HG02798 (cell line): ENCODE measurements around the gene GAB2.
"Not testable (repeated sequence)": the region's sequence is repeated elsewhere in the genome, so short reads cannot be mapped to it uniquely, and the experiment has no call there.

Source experiments
- ATAC-seq: cut with Tn5 transposase; IDR thresholded peaks from one replicate; pipeline ENCODE4 v1.9.1; 2021; ENCODE audit warnings: mild to moderate bottlenecking; ENCODE audit not compliant: unreplicated experiment, poor library complexity

The GAB2 gene

GRCh38 chr11:78292109-78292803 lies 125.4 kb downstream of the GAB2 start:
- no peak for ATAC-seq

DNA sequence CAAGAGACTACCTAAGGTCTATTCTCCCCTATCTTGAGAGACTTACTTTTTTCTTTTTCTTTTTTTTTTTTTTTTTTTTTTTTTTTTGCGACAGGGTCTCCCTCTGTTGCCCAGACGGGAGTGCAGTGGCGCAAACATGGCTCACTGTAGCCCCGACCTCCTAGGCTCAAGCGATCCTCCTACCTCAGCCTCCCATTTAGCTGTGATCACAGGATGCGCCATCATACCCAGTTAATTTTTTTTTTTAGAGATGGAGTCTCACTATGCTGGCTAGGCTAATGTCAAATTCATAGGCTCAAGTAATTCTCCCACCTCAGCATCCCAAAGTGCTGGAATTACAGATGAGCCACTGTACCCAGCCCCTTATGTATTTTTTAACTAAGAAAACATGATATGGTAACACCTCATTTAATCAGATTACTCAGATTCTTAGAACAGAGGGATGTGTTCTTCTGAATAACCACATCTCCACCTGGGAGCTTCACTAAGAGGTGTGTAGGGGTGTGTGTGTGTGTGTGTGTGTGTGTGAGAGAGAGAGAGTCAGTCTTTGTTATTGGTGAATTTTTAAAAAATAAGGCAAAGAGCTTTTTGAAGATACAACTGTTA lies 126.0 kb downstream of the GAB2 start:
- no peak for ATAC-seq

- ATAC-seq, result no peak
These were observed 127.1 kb downstream of the GAB2 start for GRCh38 chr11:78290293-78291176.

- no peak for ATAC-seq
These were observed 127.9 kb downstream of the GAB2 start for GRCh38 chr11:78289552-78290292.

GRCh38 chr11:78284260-78284659 lies 133.4 kb downstream of the GAB2 start:
- no peak for ATAC-seq

DNA sequence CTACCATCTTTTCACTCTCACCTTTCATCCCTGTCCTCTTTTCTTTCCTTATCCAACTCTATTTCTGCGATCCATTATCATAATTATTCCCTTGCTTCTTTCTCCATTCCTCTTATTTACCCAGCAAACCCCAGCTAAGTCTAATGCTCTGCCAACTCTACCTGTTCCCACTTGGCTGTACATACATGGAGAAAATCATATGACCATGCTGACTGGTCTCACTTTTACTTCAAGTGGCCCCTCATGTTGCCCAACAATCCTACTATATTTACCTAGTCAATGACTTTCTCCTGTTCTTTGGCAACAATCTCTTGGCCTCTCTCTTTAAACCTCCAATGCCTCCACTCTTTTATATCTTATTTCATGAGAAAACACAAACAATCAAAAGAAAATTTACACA lies 134.8 kb downstream of the GAB2 start:
- ATAC-seq, result no peak

DNA sequence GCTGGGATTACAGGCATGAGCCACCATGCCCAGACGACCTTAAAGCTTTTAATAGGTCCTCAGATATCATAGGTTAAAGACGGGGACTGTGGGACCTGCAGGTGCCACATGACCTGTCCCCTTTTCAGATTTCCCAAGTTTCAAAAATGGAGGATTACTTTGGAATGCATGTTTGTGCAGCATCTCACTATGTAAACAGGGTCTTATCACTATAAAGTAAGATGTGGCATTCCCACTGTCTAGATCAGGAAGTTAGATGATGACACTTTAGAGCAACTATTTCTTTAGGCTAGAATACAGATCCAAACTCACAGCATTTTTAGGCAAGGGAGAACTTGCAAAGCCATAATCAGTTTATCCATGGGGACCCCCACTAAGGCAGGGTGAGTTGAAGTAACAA lies 136.1 kb downstream of the GAB2 start:
- no peak for ATAC-seq

GRCh38 chr11:78277314-78277994 lies 140.2 kb downstream of the GAB2 start:
- no peak for ATAC-seq

- ATAC-seq, result no peak
These were observed 141.3 kb downstream of the GAB2 start for GRCh38 chr11:78276311-78276710.

GRCh38 chr11:78274739-78275138 lies 142.9 kb downstream of the GAB2 start:
- no peak for ATAC-seq

GRCh38 chr11:78272625-78273269 lies 144.9 kb downstream of the GAB2 start:
- not testable (repeated sequence) for ATAC-seq

GRCh38 chr11:78271801-78272200 lies 145.8 kb downstream of the GAB2 start:
- ATAC-seq, result not testable (repeated sequence)

DNA sequence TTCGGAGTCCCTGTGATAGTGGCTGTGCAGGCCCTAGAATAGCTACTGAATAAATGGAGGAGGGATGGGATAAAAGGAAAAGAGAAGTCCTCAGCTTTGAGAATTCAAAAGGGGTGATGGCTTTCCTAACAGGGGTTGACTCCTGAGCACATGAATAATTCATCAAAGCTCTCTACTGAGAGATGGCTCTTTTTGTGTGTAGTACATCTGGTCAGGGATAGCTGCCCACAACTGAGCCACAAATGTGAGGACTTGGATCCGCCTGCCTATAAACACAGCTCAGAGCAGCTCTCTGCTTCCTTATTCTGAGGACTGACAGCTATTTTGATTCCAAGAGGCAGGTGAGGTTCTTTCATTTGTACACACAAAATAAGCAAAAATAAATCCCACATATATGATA lies 146.6 kb downstream of the GAB2 start:
- no peak for ATAC-seq

DNA sequence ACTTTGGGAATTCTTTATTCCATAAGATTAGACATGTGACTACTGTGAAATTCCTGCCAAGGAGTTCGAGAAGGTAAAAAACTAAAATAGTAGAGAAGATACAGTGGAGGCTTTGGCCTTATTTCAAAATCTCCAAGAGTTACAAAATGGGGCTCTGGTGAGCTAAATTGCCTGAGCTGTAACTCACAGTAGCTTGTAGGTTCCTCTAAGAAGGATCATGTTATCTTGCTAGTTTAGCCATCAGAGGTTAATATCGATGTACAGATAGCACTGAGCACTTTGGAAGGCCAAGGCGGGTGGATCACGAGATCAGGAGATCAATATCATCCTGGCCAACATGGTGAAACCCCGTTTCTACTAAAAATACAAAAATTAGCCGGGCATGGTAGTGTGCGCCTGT lies 147.8 kb downstream of the GAB2 start:
- ATAC-seq, result no peak

DNA sequence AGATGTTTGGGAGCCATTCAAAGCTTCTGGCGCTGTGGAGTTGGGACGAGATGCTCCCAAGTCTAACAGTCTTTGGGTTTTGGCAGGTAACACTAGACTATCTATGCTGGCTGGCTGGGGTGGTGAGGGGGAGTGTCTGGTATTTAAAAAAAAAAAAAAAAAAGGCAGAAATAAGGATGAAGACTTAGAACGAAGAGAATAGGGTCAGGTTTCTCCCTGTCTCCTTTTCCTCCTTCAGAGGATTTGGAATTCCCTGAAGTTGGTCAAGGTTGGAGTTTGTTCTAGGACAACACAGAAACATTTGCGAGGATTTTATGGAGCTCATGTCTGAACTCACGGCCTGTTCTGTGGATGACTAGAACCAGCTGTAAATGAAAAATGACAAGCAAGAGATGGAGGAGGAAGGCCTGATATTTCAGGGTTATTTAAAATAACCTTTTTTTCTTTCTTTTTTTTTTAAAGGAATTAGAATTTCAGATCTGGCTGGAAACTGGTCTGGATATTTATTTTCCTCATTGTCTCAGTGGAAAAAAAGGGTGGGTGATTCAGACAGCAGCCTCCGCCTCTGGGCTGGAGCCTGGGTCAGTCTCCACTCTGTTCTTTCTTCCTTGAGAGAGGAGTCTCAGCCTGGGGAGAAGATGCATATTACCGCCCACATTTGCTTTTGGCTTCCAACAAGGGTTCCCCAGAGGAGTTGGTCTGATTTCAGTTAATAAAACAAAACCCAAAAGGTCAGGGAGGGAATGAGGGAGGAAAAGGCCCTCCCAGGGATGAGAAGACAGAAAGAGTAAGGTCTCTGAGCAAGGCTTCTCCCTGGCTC lies 148.8 kb downstream of the GAB2 start:
- no peak for ATAC-seq

GRCh38 chr11:78266451-78266850 lies 151.2 kb downstream of the GAB2 start:
- no peak for ATAC-seq

- ATAC-seq, result no peak
These were observed 152.3 kb downstream of the GAB2 start for GRCh38 chr11:78265326-78265725.

DNA sequence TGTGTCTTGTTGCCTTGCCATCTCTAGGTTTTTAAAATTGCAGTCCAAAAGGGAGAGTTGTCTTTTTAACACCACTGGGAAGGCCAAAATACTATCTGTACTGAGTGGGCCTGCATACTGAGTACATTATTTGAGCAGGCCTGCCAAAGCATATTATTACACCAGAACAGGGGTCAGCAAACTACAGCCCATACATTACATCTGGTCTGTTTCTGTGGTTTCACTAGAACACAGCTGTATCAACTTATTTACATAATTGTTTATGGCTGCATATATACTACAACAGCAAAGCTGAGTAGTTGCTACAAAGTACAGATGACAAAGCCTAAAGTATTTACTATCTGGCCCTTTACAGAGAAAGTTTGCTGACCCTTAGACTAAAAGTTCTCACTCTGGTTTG lies 154.9 kb downstream of the GAB2 start:
- ATAC-seq, result no peak

DNA sequence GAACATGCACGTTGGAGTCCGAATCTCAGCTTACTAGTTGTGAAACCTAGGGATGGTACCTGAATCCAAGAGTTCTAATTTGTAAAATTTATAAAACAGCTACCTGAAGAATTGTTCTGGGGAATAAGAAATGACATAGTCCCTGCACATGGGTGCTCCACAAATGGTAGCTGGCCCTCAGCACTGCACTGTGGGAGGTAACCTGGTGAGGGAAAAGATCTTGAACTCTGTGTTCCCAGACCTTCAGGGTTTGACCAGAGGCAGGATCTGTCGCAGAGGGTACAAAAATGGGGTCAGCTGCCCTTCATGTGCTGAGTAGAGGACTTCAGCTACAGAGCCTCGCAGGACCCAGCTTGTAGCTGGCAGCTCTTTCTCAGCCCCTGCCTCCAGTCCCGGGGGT lies 155.4 kb downstream of the GAB2 start:
- no peak for ATAC-seq
